ENCODE data around the gene MFSD12. TPM values are rescaled to one million over a fixed set of nuclear protein-coding genes. Genes with fewer than 3 reads are reported as not detected.

MFSD12 gene
- total and polyA plus RNA-seq, 9 donors = 17.4 to 104 (median 36.4) TPM

GRCh38 chr19:3497757-3498520 is 59.4 kb downstream of the MFSD12 start:
- WGBS, 3 donors = 91 to 95% (median 94%) methylated on average over 5 of the region's 5 CpGs
- Histone ChIP-seq H3K4me3 (no peak overlapping the region), H3K36me3 (no peaks in the 10 kb centered on the region), H3K27me3 (no peaks in the 10 kb centered on the region), H3K27ac (no peak overlapping the region), H3K4me1 (ENCODE audit: insufficient read depth) (peaks cover 4% of the 10 kb centered on the region), H3K9me3 (no peaks in the 10 kb centered on the region)
- intact Hi-C loops (cut with DNase I) = no loop called here
- TF ChIP-seq EP300 (IDR thresholded peaks at IDR 0.05) (no peak), CTCF (IDR thresholded peaks at IDR 0.05) (no peak), POLR2A (IDR thresholded peaks at IDR 0.05) (no peak)
- no peak for DNase-seq

DNA sequence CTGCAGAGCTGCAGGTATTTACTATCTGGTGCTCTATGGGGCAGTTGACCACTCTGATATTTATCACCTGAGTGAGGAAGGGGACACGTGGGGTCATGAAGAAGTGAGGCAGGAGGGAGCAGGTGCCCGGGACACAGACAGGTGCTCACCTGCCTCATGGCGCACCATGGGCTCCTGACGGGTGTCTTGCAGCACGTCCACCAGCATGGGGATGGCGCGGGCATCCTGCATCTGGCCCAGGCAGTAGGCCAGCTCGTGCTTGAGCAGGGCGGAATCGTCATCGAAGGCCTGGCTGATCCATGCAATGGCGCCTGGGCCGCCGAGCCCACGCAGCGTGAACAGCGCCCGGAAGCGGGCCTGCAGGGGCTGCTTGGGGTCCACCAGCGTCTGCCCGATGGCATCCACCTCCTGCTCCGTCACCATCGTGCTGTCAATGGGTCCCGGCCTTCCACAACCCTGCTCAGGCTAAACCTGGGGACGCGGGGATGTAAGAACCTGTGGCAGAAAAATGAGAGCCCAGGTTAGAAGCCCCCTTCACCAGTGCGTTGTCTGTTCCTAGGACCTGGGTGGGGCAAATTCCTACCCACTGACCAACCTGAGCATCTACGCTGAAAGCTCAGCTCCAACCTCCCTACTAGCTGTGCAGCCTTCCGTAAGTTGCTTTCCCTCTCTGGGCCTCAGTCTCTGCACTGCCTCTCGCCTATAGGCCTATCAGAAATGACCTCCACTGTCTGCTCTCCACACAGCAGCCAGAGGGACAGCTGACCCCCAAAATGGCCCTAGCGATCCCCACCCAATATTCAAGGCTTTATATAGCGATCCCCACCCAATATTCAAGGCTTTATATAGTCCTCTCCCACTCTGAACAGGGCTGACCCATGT is 60.8 kb downstream of the MFSD12 start:
- TF ChIP-seq EP300 (IDR thresholded peaks at IDR 0.05) (no peak), CTCF (IDR thresholded peaks at IDR 0.05) (no peak), POLR2A (IDR thresholded peaks at IDR 0.05) (no peak)
- Histone ChIP-seq H3K4me1 (ENCODE audit: insufficient read depth) (peaks cover 4% of the 10 kb centered on the region), H3K9me3 (no peaks in the 10 kb centered on the region), H3K4me3 (no peak overlapping the region), H3K27ac (no peak overlapping the region), H3K36me3 (no peaks in the 10 kb centered on the region), H3K27me3 (no peaks in the 10 kb centered on the region)
- intact Hi-C loops (cut with DNase I) = no loop called here
- no peak for DNase-seq
- WGBS, 3 donors = 93 to 96% (median 94%) methylated on average over 32 of the region's 32 CpGs

- TF ChIP-seq POLR2A (IDR thresholded peaks at IDR 0.05) (no peak), EP300 (IDR thresholded peaks at IDR 0.05) (no peak), CTCF (IDR thresholded peaks at IDR 0.05) (no peak)
- Histone ChIP-seq H3K4me1 (ENCODE audit: insufficient read depth) (no peaks in the 10 kb centered on the region), H3K27ac (no peak overlapping the region), H3K9me3 (no peaks in the 10 kb centered on the region), H3K27me3 (no peaks in the 10 kb centered on the region), H3K36me3 (no peaks in the 10 kb centered on the region), H3K4me3 (no peak overlapping the region)
- no peak for DNase-seq
- intact Hi-C loops (cut with DNase I) = no loop called here
- 87 to 91% (median 87%) methylated on average over 18 of the region's 18 CpGs for WGBS, 3 donors
Measured at GRCh38 chr19:3494559-3494958, 62.8 kb downstream of the MFSD12 start.

Small RNA genes lying within 50 kb of the gene (small RNA-seq; reads per million reads assigned to genes)
- gene AC005786.1 (not detected), gene RF00212 (not detected)

Other genes with a start within 250 kb of the MFSD12 start
- gene NFIC, start 191.0 kb downstream of the MFSD12 start, total RNA-seq = 100 to 1,000 TPM in 5 of 7 donors, 10 to 100 TPM in 2; 62.0 to 345 (median 283) TPM
- 10 to 100 TPM; 31.9 to 71.1 TPM for gene NFIC, start 191.0 kb downstream of the MFSD12 start, polyA plus RNA-seq
- 1 to 10 TPM in 2 of 7 donors, under 1 TPM in 2, not detected in 3; 0.30 to 2.6 (median 1.5) TPM for gene SMIM24, start 77.1 kb downstream of the MFSD12 start, total RNA-seq
- gene SMIM24, start 77.1 kb downstream of the MFSD12 start, polyA plus RNA-seq = 1 to 10 TPM in 1 of 2 donors, under 1 TPM in 1; 0.10 to 1.2 TPM
- gene SMIM44, start 74.1 kb downstream of the MFSD12 start, total RNA-seq = under 1 TPM in 1 of 7 donors, not detected in 6; 0.92 TPM
- gene SMIM44, start 74.1 kb downstream of the MFSD12 start, polyA plus RNA-seq = not detected
- 10 to 100 TPM in 3 of 7 donors, 1 to 10 TPM in 4; 7.1 to 14.5 (median 8.0) TPM for gene DOHH, start 56.9 kb downstream of the MFSD12 start, total RNA-seq
- gene DOHH, start 56.9 kb downstream of the MFSD12 start, polyA plus RNA-seq = 1 to 10 TPM in 1 of 2 donors, not detected in 1; 9.1 TPM
- gene FZR1, start 51.3 kb downstream of the MFSD12 start, total RNA-seq = 10 to 100 TPM; 20.6 to 54.9 (median 49.3) TPM
- 10 to 100 TPM in 1 of 2 donors, 1 to 10 TPM in 1; 3.9 to 33.5 TPM for gene FZR1, start 51.3 kb downstream of the MFSD12 start, polyA plus RNA-seq
- 1 to 10 TPM in 6 of 7 donors, not detected in 1; 1.2 to 5.6 (median 3.8) TPM for gene TEKTIP1, start 18.4 kb downstream of the MFSD12 start, total RNA-seq
- under 1 TPM in 1 of 2 donors, not detected in 1; 0.54 TPM for gene TEKTIP1, start 18.4 kb downstream of the MFSD12 start, polyA plus RNA-seq
- gene HMG20B, start 15.4 kb upstream of the MFSD12 start, total RNA-seq = 100 to 1,000 TPM in 1 of 7 donors, 10 to 100 TPM in 6; 44.5 to 109 (median 60.3) TPM
- 10 to 100 TPM; 33.2 to 71.0 TPM for gene HMG20B, start 15.4 kb upstream of the MFSD12 start, polyA plus RNA-seq
- under 1 TPM; 0.11 to 0.66 (median 0.35) TPM for gene GIPC3, start 27.9 kb upstream of the MFSD12 start, total RNA-seq
- 1 to 10 TPM in 1 of 2 donors, under 1 TPM in 1; 0.52 to 3.3 TPM for gene GIPC3, start 27.9 kb upstream of the MFSD12 start, polyA plus RNA-seq
- gene TBXA2R, start 49.3 kb upstream of the MFSD12 start, total RNA-seq = 1 to 10 TPM; 1.1 to 3.7 (median 1.8) TPM
- 1 to 10 TPM; 1.3 to 1.5 TPM for gene TBXA2R, start 49.3 kb upstream of the MFSD12 start, polyA plus RNA-seq
- gene CACTIN, start 69.2 kb upstream of the MFSD12 start, total RNA-seq = 10 to 100 TPM; 19.2 to 39.1 (median 34.3) TPM
- gene CACTIN, start 69.2 kb upstream of the MFSD12 start, polyA plus RNA-seq = 10 to 100 TPM in 1 of 2 donors, 1 to 10 TPM in 1; 2.7 to 28.8 TPM
- 10 to 100 TPM; 11.3 to 41.7 (median 32.9) TPM for gene PIP5K1C, start 142.9 kb upstream of the MFSD12 start, total RNA-seq
- 10 to 100 TPM in 1 of 2 donors, 1 to 10 TPM in 1; 6.0 to 23.3 TPM for gene PIP5K1C, start 142.9 kb upstream of the MFSD12 start, polyA plus RNA-seq
- 10 to 100 TPM in 1 of 7 donors, 1 to 10 TPM in 3, under 1 TPM in 2, not detected in 1; 0.18 to 24.4 (median 3.0) TPM for gene TJP3, start 150.8 kb upstream of the MFSD12 start, total RNA-seq
- gene TJP3, start 150.8 kb upstream of the MFSD12 start, polyA plus RNA-seq = under 1 TPM in 1 of 2 donors, not detected in 1; 0.46 TPM
- gene APBA3, start 204.1 kb upstream of the MFSD12 start, total RNA-seq = 10 to 100 TPM; 18.1 to 25.4 (median 21.5) TPM
- 10 to 100 TPM in 1 of 2 donors, under 1 TPM in 1; 0.88 to 19.9 TPM for gene APBA3, start 204.1 kb upstream of the MFSD12 start, polyA plus RNA-seq
- 100 to 1,000 TPM in 2 of 7 donors, 10 to 100 TPM in 5; 42.4 to 113 (median 64.4) TPM for gene MRPL54, start 205.1 kb upstream of the MFSD12 start, total RNA-seq
- 10 to 100 TPM; 14.5 to 80.8 TPM for gene MRPL54, start 205.1 kb upstream of the MFSD12 start, polyA plus RNA-seq
- gene RAX2, start 214.6 kb upstream of the MFSD12 start, total RNA-seq = under 1 TPM in 1 of 7 donors, not detected in 6; 0.13 TPM
- gene RAX2, start 214.6 kb upstream of the MFSD12 start, polyA plus RNA-seq = under 1 TPM in 1 of 2 donors, not detected in 1; 0.13 TPM
- 1 to 10 TPM in 3 of 7 donors, under 1 TPM in 4; 0.40 to 1.4 (median 0.98) TPM for gene MATK, start 228.8 kb upstream of the MFSD12 start, total RNA-seq
- under 1 TPM; 0.25 to 0.44 TPM for gene MATK, start 228.8 kb upstream of the MFSD12 start, polyA plus RNA-seq